ENCODE data around the gene GFY.
A peak's percentile ranks its signal among the peaks of the same experiment; 100 is the strongest.

Gene GFY

DNA sequence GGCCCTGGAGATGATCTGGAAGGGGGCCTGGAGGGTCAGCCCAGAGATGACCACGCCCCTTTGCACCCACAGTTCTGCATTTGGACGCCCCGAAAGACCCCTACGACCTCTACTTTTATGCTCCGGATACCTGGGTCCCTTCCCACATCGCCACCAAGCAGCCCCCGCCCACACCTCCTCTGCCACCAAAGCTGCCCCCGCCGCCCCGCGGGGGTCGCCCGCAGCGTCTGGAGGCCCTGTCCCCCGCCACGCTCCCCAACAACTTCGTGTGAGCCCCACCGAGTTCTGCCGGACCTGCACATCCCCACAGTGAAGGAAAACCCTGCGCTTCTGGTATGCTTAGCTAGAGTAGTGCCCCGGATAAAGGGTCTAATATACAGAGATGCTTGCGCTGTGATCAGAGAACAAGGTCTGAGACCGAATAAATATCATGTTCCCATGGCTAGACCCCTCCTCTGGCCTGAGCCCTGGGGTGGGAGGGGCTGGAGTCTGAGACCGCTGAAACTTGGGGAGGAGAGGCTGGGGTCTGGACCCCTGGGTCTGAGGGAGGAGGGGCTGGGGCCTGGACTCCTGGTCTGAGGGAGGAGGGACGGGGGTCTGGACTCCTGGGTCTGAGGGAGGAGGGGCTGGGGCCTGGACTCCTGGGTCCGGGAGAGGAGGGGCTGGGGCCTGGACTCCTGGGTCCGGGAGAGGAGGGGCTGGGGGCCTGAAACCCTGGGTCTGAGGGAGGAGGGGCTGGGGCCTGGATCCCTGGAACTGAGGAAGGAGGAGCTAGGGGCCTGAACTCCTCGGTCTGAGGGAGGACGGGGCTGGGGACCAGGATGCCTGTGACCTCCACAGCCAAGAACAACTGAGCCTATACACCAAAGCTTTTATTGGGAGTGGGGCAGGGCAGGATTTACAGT lies 3.6 kb downstream of the GFY start:
- Histone ChIP-seq H3K79me1 (ENCODE audit: low read depth, low read length) (peaks cover 2% of the 10 kb centered on the region), H3K36me3 (replicated peaks in 1 of 2; ENCODE audit: control insufficient read depth in 2 of 2, insufficient read depth in 2 of 2, low read length in 2 of 2) (no peaks in the 10 kb centered on the region), H2BK12ac (ENCODE audit: low read length) (no peak overlapping the region), H3K14ac (ENCODE audit: low read length) (no peak overlapping the region), H4K8ac (ENCODE audit: low read depth, low read length) (no peak overlapping the region), H4K91ac (ENCODE audit: low read depth, low read length, poor library complexity) (no peak overlapping the region), H2BK5ac (ENCODE audit: low read length) (peak overlapping the region; percentile 35), H2AFZ (ENCODE audit: low read length) (peak overlapping the region; percentile 96), H3K27me3 (ENCODE audit: control insufficient read depth in 3 of 3, insufficient read depth in 3 of 3, low read depth in 1 of 3, low read length in 3 of 3) (peaks cover 3 to 96% (median 69%) of the 10 kb centered on the region in 3 experiments), H2BK120ac (ENCODE audit: low read depth, low read length) (peak overlapping the region; percentile 28), H3K4ac (ENCODE audit: low read length) (no peak overlapping the region), H3K4me3 (ENCODE audit: low read length in 2 of 2) (peak overlapping the region; percentile 34 to 60), H3K4me1 (ENCODE audit: control insufficient read depth in 2 of 2, insufficient read depth in 1 of 2, low read depth in 1 of 2, low read length in 2 of 2) (peaks cover 20 to 23% of the 10 kb centered on the region in 2 donors), H3K9me3 (replicated peaks in 1 of 2; ENCODE audit: control insufficient read depth in 2 of 2, insufficient read depth in 1 of 2, low read depth in 1 of 2, low read length in 2 of 2) (peaks cover 4 to 8% of the 10 kb centered on the region in 2 donors), H3K18ac (ENCODE audit: low read length) (peak overlapping the region; percentile 95), H2AK5ac (ENCODE audit: low read depth, low read length) (peak overlapping the region; percentile 86), H3K9ac (ENCODE audit: low read depth, low read length, poor library complexity) (no peak overlapping the region), H2BK15ac (ENCODE audit: low read length) (peak overlapping the region; percentile 54), H3K27ac (replicated peaks; ENCODE audit: low read length) (no peak overlapping the region), H3K23ac (ENCODE audit: low read depth, low read length, poor library complexity) (peak overlapping the region; percentile 50), H3K4me2 (ENCODE audit: insufficient read depth, low read length, poor library complexity, severe bottlenecking) (peak overlapping the region; percentile 89)
- DNase-seq (ENCODE audit: low spot score) = no peak
- no CpG with 5 or more reads among the region's 29 CpGs for WGBS, 2 donors (ENCODE audit: extremely low coverage in 2 of 2, insufficient read length in 2 of 2, insufficient replicate concordance in 1 of 2)

DNA sequence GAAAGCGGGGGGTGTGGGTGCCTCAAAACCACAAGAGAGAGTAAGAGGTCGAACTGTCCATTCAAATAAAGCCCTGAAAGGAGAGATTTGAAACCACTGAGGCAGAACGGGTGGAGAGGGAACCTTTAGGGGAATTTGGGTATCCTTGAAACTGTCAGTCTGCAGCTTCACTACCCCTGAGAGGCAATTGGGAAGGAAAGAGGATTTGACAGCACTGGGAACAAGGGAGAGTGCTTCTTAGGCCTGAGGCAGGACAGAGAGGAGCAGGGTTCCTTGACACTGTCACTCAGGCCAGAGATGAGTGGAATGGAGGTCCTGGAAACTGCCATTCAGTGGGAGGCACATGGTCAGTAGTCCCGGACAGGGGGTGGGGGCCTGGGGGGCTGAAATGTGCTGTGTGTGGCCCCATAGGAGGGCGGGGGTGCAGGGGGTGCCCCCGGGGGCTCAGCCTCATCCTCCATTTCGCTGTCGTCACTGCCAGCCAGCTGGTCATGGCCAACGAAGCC lies 5.0 kb downstream of the GFY start:
- no peak overlapping the region for H2BK15ac ChIP-seq (ENCODE audit: low read length)
- no peak overlapping the region for H3K4ac ChIP-seq (ENCODE audit: low read length)
- peaks cover 17 to 21% of the 10 kb centered on the region in 2 donors for H3K4me1 ChIP-seq (ENCODE audit: control insufficient read depth in 2 of 2, insufficient read depth in 1 of 2, low read depth in 1 of 2, low read length in 2 of 2)
- H3K14ac ChIP-seq (ENCODE audit: low read length) = no peak overlapping the region
- H4K8ac ChIP-seq (ENCODE audit: low read depth, low read length) = no peak overlapping the region
- no peak overlapping the region for H3K18ac ChIP-seq (ENCODE audit: low read length)
- H2BK120ac ChIP-seq (ENCODE audit: low read depth, low read length) = no peak overlapping the region
- H2BK5ac ChIP-seq (ENCODE audit: low read length) = no peak overlapping the region
- peaks cover 2% of the 10 kb centered on the region for H3K79me1 ChIP-seq (ENCODE audit: low read depth, low read length)
- no peak overlapping the region for H2AFZ ChIP-seq (ENCODE audit: low read length)
- no peak overlapping the region for H3K9ac ChIP-seq (ENCODE audit: low read depth, low read length, poor library complexity)
- no peak overlapping the region for H3K4me3 ChIP-seq (ENCODE audit: low read length in 2 of 2)
- no peaks in the 10 kb centered on the region for H3K36me3 ChIP-seq (replicated peaks in 1 of 2; ENCODE audit: control insufficient read depth in 2 of 2, insufficient read depth in 2 of 2, low read length in 2 of 2)
- peaks cover 8 to 12% of the 10 kb centered on the region in 2 donors for H3K9me3 ChIP-seq (replicated peaks in 1 of 2; ENCODE audit: control insufficient read depth in 2 of 2, insufficient read depth in 1 of 2, low read depth in 1 of 2, low read length in 2 of 2)
- peak overlapping the region; percentile 54 for H2AK5ac ChIP-seq (ENCODE audit: low read depth, low read length)
- H3K23ac ChIP-seq (ENCODE audit: low read depth, low read length, poor library complexity) = no peak overlapping the region
- H2BK12ac ChIP-seq (ENCODE audit: low read length) = no peak overlapping the region
- H3K27me3 ChIP-seq (ENCODE audit: control insufficient read depth in 3 of 3, insufficient read depth in 3 of 3, low read depth in 1 of 3, low read length in 3 of 3) = peaks cover 3 to 94% (median 57%) of the 10 kb centered on the region in 3 experiments
- H3K4me2 ChIP-seq (ENCODE audit: insufficient read depth, low read length, poor library complexity, severe bottlenecking) = no peak overlapping the region
- DNase-seq (ENCODE audit: low spot score) = no peak
- H3K27ac ChIP-seq (replicated peaks; ENCODE audit: low read length) = no peak overlapping the region
- H4K91ac ChIP-seq (ENCODE audit: low read depth, low read length, poor library complexity) = no peak overlapping the region
- whole genome bisulfite sequencing, 2 donors (ENCODE audit: extremely low coverage in 2 of 2, insufficient read length in 2 of 2, insufficient replicate concordance in 1 of 2) = no CpG with 5 or more reads among the region's 9 CpGs

DNA sequence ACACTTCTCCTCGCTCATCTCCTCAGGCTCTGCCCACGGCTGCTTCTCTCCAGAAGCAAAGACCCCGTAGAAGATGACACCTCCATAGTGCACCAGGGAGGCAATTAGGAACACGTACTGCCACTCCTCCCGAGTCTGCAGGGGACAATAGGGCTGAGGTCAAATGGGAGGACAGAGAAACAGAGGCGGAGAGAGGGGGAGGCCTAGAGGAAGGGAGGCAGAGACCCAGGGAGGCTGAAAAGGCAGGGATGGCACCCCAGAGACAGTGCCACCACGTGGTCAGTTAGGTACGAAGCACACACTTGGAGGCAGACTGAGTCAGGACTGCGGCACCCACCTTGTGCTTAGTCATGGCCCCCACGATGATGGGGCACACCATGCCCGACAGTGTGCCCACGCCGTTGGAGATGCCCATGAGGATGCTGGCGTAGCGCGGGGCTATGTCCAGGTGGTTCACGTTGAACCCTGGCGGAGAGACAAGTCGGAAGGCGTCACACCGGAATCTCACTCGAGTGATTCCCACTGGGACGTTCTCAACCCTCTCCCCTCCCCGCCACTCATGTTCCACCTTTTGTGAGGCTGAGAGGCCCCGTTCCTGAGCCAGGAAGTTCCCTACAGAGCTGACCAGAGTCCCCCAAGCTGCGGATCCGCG lies 5.6 kb downstream of the GFY start:
- H2AFZ ChIP-seq (ENCODE audit: low read length) = no peak overlapping the region
- peak overlapping the region; percentile 88 for H2BK15ac ChIP-seq (ENCODE audit: low read length)
- peak overlapping the region; percentile 59 for H3K18ac ChIP-seq (ENCODE audit: low read length)
- no peak overlapping the region for H4K8ac ChIP-seq (ENCODE audit: low read depth, low read length)
- no peak overlapping the region for H2BK120ac ChIP-seq (ENCODE audit: low read depth, low read length)
- H2BK12ac ChIP-seq (ENCODE audit: low read length) = no peak overlapping the region
- no peak overlapping the region for H3K4me2 ChIP-seq (ENCODE audit: insufficient read depth, low read length, poor library complexity, severe bottlenecking)
- no peak overlapping the region for H3K9ac ChIP-seq (ENCODE audit: low read depth, low read length, poor library complexity)
- H2BK5ac ChIP-seq (ENCODE audit: low read length) = peak overlapping the region; percentile 19
- peak overlapping the region; percentile 85 for H4K91ac ChIP-seq (ENCODE audit: low read depth, low read length, poor library complexity)
- no peak overlapping the region for H3K14ac ChIP-seq (ENCODE audit: low read length)
- H3K4ac ChIP-seq (ENCODE audit: low read length) = no peak overlapping the region
- peak overlapping the region; percentile 54 for H2AK5ac ChIP-seq (ENCODE audit: low read depth, low read length)
- H3K27me3 ChIP-seq (ENCODE audit: control insufficient read depth in 3 of 3, insufficient read depth in 3 of 3, low read depth in 1 of 3, low read length in 3 of 3) = peaks cover 3 to 94% (median 53%) of the 10 kb centered on the region in 3 experiments
- peaks cover 2% of the 10 kb centered on the region for H3K79me1 ChIP-seq (ENCODE audit: low read depth, low read length)
- DNase-seq (ENCODE audit: low spot score) = no peak
- peaks cover 17 to 21% of the 10 kb centered on the region in 2 donors for H3K4me1 ChIP-seq (ENCODE audit: control insufficient read depth in 2 of 2, insufficient read depth in 1 of 2, low read depth in 1 of 2, low read length in 2 of 2)
- no peak overlapping the region for H3K27ac ChIP-seq (replicated peaks; ENCODE audit: low read length)
- H3K9me3 ChIP-seq (replicated peaks in 1 of 2; ENCODE audit: control insufficient read depth in 2 of 2, insufficient read depth in 1 of 2, low read depth in 1 of 2, low read length in 2 of 2) = peaks cover 8 to 12% of the 10 kb centered on the region in 2 donors
- no CpG with 5 or more reads among the region's 28 CpGs for WGBS, 2 donors (ENCODE audit: extremely low coverage in 2 of 2, insufficient read length in 2 of 2, insufficient replicate concordance in 1 of 2)
- H3K4me3 ChIP-seq (ENCODE audit: low read length in 2 of 2) = no peak overlapping the region
- H3K23ac ChIP-seq (ENCODE audit: low read depth, low read length, poor library complexity) = peak overlapping the region; percentile 47
- H3K36me3 ChIP-seq (replicated peaks in 1 of 2; ENCODE audit: control insufficient read depth in 2 of 2, insufficient read depth in 2 of 2, low read length in 2 of 2) = no peaks in the 10 kb centered on the region

DNA sequence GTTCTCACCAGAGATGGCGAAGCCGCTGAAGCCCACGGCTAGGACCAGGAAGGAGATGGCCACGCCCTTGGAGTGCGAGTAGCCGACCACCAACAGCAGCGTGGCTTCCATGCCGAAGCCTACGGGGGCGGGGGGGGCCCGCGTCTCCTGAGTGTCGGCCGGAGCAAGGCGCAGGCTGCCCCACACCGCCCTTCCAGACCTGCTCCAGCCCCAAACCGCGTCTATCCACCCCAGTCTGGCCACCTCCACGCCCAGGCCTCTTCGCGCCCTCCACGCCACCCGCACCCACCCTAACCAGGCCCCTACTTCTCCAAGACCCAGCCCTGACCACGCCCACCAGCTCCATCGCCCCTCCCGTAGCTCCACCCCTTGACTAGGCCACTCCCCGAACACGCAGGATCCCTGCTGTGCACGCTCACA lies 6.2 kb downstream of the GFY start:
- WGBS, 2 donors (ENCODE audit: extremely low coverage in 2 of 2, insufficient read length in 2 of 2, insufficient replicate concordance in 1 of 2) = no CpG with 5 or more reads among the region's 29 CpGs
- peaks cover 2% of the 10 kb centered on the region for H3K79me1 ChIP-seq (ENCODE audit: low read depth, low read length)

More for the DNA sequence above, 6.2 kb downstream of the GFY start:
- Histone ChIP-seq H3K4me3 (ENCODE audit: low read length in 2 of 2) (no peak overlapping the region), H3K18ac (ENCODE audit: low read length) (peak overlapping the region; percentile 59), H4K91ac (ENCODE audit: low read depth, low read length, poor library complexity) (peak overlapping the region; percentile 85), H3K27me3 (ENCODE audit: control insufficient read depth in 3 of 3, insufficient read depth in 3 of 3, low read depth in 1 of 3, low read length in 3 of 3) (peaks cover 3 to 94% (median 53%) of the 10 kb centered on the region in 3 experiments), H3K4ac (ENCODE audit: low read length) (no peak overlapping the region), H2BK120ac (ENCODE audit: low read depth, low read length) (no peak overlapping the region), H3K27ac (replicated peaks; ENCODE audit: low read length) (no peak overlapping the region), H2AK5ac (ENCODE audit: low read depth, low read length) (peak overlapping the region; percentile 54), H3K14ac (ENCODE audit: low read length) (no peak overlapping the region), H2BK15ac (ENCODE audit: low read length) (peak overlapping the region; percentile 88), H2AFZ (ENCODE audit: low read length) (no peak overlapping the region), H3K4me1 (ENCODE audit: control insufficient read depth in 2 of 2, insufficient read depth in 1 of 2, low read depth in 1 of 2, low read length in 2 of 2) (peaks cover 16 to 21% of the 10 kb centered on the region in 2 donors), H3K23ac (ENCODE audit: low read depth, low read length, poor library complexity) (peak overlapping the region; percentile 47), H4K8ac (ENCODE audit: low read depth, low read length) (no peak overlapping the region), H3K9me3 (replicated peaks in 1 of 2; ENCODE audit: control insufficient read depth in 2 of 2, insufficient read depth in 1 of 2, low read depth in 1 of 2, low read length in 2 of 2) (peaks cover 11 to 12% of the 10 kb centered on the region in 2 donors), H2BK5ac (ENCODE audit: low read length) (peak overlapping the region; percentile 19), H3K36me3 (replicated peaks in 1 of 2; ENCODE audit: control insufficient read depth in 2 of 2, insufficient read depth in 2 of 2, low read length in 2 of 2) (no peaks in the 10 kb centered on the region), H3K9ac (ENCODE audit: low read depth, low read length, poor library complexity) (no peak overlapping the region), H3K4me2 (ENCODE audit: insufficient read depth, low read length, poor library complexity, severe bottlenecking) (no peak overlapping the region), H2BK12ac (ENCODE audit: low read length) (peak overlapping the region; percentile 58)
- DNase-seq (ENCODE audit: low spot score) = no peak
